ENCODE data around the gene SUSD6.

DNA sequence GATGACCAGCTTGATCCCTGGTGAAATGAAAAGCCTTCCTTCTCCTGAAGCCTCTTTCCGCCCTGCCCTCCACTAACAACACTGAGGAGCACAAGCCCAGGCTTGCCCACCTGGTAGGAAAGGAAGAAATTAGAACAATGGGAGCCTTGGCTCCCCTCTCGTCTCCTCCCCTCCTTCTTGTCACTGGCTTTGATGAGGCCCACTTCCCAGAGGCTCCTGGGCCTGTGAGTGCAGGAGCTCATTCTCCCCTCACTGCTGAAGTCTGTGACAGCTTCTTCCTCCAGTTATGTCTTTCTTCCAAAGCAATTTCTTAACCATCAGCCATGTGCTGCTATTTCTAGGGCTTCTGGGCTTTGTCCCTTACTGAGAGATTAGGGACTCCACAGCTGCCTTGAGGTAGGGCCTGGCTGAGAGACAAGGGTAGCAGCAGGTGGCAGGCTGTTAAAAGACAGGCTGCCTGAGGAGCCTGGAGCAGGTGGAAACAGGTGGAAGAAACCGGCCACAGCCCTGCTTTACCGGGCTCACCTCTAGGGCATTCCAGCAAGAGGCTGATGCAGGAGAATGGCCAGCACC lies 101.9 kb downstream of the SUSD6 start:
- TF ChIP-seq, protein P1, sequence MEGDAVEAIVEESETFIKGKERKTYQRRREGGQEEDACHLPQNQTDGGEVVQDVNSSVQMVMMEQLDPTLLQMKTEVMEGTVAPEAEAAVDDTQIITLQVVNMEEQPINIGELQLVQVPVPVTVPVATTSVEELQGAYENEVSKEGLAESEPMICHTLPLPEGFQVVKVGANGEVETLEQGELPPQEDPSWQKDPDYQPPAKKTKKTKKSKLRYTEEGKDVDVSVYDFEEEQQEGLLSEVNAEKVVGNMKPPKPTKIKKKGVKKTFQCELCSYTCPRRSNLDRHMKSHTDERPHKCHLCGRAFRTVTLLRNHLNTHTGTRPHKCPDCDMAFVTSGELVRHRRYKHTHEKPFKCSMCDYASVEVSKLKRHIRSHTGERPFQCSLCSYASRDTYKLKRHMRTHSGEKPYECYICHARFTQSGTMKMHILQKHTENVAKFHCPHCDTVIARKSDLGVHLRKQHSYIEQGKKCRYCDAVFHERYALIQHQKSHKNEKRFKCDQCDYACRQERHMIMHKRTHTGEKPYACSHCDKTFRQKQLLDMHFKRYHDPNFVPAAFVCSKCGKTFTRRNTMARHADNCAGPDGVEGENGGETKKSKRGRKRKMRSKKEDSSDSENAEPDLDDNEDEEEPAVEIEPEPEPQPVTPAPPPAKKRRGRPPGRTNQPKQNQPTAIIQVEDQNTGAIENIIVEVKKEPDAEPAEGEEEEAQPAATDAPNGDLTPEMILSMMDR (IDR thresholded peaks at IDR 0.05): peak in 2 of 6 experiments; percentile 17 to 18
- no peak for TF ChIP-seq POLR2A (IDR thresholded peaks at IDR 0.05)
